WERI-Rb-1 (cell line): Measurements from ENCODE around the gene MROH2A.

Source experiments
- DNase-seq: peaks from one replicate; pipeline ENCODE4 v3.0.0-alpha.2; 2020
- H3K27ac ChIP-seq: fragments of 250-450 bp; sonication (Bioruptor Pico); 2 replicates; pipeline ENCODE4 v1.5.1; 2020; ENCODE audit warnings: mild to moderate bottlenecking, moderate library complexity
- H3K27me3 ChIP-seq: fragments of 250-450 bp; sonication (Bioruptor Pico); 2 replicates; pipeline ENCODE4 v1.5.1; 2021; ENCODE audit warnings: mild to moderate bottlenecking, low read depth, moderate library complexity; ENCODE audit not compliant: insufficient read depth, severe bottlenecking
- H3K36me3 ChIP-seq: fragments of 250-450 bp; sonication (Bioruptor Pico); 2 replicates; pipeline ENCODE4 v1.5.1; 2020; ENCODE audit warnings: mild to moderate bottlenecking, moderate library complexity
- H3K4me3 ChIP-seq: 2 replicates; pipeline ENCODE4 v1.5.1; 2011; ENCODE audit warnings: low read depth, mild to moderate bottlenecking, control low read depth, low read length
- H3K9me3 ChIP-seq: fragments of 250-450 bp; sonication (Bioruptor Pico); 2 replicates; pipeline ENCODE4 v1.5.1; 2021; ENCODE audit warnings: mild to moderate bottlenecking, moderate library complexity; ENCODE audit not compliant: severe bottlenecking
- TF ChIP-seq, protein P1 (sequence below): IDR thresholded peaks from 2 replicates; pipeline ENCODE4 v1.5.1; 2011; ENCODE audit warnings: low read depth, mild to moderate bottlenecking, control low read depth, inconsistent platforms, low read length

MROH2A gene

DNA sequence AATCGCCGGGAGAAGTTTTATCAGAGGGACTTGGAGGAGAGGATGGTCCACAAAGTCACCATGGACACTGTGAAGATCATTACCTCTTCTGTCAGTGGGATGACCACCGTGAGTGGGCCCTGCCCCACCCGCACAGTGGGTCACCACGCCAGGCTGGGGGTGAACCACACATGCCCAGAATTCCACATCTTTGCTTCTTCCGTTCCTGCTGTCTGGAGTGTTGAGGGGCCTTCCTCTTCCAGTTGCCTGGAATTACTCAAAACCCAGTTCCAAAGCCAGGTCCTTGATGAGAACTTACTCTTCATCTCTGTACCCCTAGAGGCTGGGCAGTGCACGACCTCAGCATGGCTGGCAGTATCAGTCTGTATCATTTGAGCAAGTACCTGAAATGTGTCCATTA, 22.1 kb downstream of the MROH2A start:
- DNase-seq = no peak
- Histone ChIP-seq H3K27ac (no peak overlapping the region), H3K27me3 (no peaks in the 10 kb centered on the region), H3K9me3 (peaks cover 4% of the 10 kb centered on the region), H3K4me3 (no peak overlapping the region), H3K36me3 (no peaks in the 10 kb centered on the region)
- TF ChIP-seq, protein P1, sequence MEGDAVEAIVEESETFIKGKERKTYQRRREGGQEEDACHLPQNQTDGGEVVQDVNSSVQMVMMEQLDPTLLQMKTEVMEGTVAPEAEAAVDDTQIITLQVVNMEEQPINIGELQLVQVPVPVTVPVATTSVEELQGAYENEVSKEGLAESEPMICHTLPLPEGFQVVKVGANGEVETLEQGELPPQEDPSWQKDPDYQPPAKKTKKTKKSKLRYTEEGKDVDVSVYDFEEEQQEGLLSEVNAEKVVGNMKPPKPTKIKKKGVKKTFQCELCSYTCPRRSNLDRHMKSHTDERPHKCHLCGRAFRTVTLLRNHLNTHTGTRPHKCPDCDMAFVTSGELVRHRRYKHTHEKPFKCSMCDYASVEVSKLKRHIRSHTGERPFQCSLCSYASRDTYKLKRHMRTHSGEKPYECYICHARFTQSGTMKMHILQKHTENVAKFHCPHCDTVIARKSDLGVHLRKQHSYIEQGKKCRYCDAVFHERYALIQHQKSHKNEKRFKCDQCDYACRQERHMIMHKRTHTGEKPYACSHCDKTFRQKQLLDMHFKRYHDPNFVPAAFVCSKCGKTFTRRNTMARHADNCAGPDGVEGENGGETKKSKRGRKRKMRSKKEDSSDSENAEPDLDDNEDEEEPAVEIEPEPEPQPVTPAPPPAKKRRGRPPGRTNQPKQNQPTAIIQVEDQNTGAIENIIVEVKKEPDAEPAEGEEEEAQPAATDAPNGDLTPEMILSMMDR = no peak

DNA sequence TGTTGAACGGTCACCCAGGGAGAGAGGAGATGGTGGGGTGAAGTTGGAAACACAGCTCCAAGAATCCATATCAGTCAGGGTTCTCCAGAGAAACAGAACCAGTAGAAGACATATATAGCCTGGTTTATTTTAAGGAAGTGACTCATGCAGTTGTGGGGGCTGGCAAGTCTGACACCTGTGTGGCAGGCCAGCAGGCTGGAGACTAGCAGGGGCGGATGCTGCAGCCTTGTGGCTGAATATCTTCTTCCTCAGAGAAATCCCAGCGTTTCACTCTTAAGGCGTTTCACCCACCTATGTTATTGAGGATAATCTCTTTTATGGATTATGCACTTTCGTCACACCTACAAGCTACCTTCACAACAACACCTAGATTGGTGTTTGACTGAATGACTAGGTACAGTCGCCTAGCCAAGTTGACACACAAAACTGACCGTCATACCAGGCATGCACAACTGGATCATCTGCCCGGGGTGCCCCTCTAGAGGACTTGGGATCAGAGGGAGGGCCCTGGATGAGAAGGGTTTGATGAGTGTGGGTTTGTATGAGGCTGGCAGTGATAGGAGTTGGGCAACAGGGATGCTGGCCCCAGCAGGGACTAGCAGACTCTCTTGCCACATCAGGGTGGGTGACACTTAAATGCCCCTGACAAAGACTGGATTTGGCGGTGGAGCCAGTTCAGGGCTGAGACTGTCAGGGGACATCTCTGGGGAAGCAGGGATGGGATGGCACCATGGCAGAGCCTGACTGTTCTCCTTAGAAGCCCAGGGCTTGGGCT, 23.4 kb downstream of the MROH2A start:
- Histone ChIP-seq H3K36me3 (no peaks in the 10 kb centered on the region), H3K27me3 (no peaks in the 10 kb centered on the region), H3K27ac (no peak overlapping the region), H3K4me3 (no peak overlapping the region), H3K9me3 (peaks cover 4% of the 10 kb centered on the region)
- peak; percentile 3 for DNase-seq
- TF ChIP-seq, protein P1 = no peak

DNA sequence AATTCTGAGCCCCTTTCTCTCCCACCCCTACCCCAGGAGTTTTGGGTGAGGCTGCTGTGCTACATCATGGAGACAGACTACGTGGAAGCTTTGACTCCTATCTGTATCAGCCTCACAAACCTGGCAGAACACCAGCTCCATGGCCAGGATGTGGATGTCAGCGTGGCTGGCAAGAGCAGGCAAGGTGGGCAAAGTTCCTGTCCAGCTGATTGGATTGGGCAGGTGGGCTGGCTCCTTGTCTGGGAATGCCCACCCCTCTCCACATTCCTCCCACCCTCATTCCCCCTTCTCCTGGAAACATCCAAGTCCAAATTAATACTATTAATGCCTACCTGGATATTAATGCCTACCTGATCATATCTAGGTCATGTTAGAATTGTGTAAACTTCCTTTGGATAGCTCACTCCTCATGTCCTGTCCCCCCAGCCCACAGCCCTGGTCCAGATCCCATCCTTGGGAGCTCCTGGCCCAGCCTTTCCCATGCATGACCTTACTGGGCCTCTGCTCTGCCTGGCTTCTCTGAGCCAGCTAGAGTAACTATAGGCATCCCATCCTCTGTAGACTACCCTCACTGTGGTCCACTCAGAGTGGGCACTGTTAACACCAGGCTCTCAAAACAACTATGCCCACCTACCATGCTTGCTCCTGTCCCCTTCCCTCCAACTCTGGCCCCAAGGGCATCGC, 24.1 kb downstream of the MROH2A start:
- H3K4me3 ChIP-seq = no peak overlapping the region
- no peak for DNase-seq
- H3K9me3 ChIP-seq = peaks cover 4% of the 10 kb centered on the region
- H3K27me3 ChIP-seq = no peaks in the 10 kb centered on the region
- TF ChIP-seq, protein P1 = no peak
- no peaks in the 10 kb centered on the region for H3K36me3 ChIP-seq
- H3K27ac ChIP-seq = no peak overlapping the region

DNA sequence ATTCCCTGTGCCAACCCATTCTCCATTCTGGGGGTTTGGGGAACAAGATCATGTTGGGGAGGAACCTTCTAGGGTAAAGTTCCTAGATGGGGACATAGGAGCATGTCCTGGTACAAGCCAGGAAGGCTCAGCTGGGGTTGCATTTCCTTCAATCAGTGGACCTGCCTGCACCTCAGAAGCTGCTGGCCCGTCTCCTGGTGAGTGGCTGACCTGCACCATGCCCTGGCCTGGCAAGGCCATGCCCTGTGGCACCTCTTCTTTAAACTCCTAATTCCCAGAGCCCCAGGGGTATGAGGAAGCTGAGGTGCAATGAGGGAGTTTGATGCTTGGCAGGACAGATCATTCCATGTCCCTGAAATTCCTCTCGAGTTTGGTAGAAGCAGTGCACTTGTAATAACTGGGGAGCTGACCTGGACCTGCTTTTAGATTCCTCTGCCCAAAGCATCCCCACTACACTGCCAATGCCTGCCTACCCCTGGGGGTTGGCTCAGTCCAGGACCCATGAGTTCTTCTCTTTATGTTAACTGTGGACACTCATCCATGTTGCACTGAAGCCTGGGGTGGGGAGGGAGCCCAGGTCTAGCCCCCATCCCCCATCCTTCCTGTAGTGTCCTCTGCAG, 25.3 kb downstream of the MROH2A start:
- no peak overlapping the region for H3K4me3 ChIP-seq
- DNase-seq = no peak
- no peak overlapping the region for H3K27ac ChIP-seq
- TF ChIP-seq, protein P1 = no peak
- no peaks in the 10 kb centered on the region for H3K27me3 ChIP-seq
- H3K9me3 ChIP-seq = peaks cover 4% of the 10 kb centered on the region
- H3K36me3 ChIP-seq = no peaks in the 10 kb centered on the region

DNA sequence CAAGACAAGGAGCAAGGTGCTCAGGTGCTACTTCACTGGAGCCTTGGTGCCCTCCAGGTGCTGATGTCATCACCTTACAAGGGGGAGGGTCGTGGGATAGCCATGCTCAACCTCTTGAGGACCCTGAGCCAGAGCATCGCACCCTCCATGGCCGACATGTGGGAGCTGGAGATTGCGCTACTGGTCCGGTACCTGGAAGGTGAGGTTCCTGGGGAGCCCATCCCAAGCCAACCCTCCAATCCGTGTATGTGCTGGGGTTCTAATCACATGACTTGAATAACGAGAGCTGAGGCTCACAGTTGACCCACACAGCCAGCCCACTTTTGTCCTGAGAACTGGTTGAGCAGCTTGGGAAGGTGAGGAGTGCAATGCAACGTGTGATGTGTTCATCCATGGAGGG, 25.9 kb downstream of the MROH2A start:
- DNase-seq = no peak
- H3K27ac ChIP-seq = no peak overlapping the region
- peaks cover 4% of the 10 kb centered on the region for H3K9me3 ChIP-seq
- no peaks in the 10 kb centered on the region for H3K36me3 ChIP-seq
- H3K27me3 ChIP-seq = no peaks in the 10 kb centered on the region
- no peak overlapping the region for H3K4me3 ChIP-seq
- TF ChIP-seq, protein P1 = no peak
